ENCODE data around the gene RAVER1. TPM values are rescaled to one million over a fixed set of nuclear protein-coding genes. Genes with fewer than 3 reads are reported as not detected.
A peak's percentile ranks its signal among the peaks of the same experiment; 100 is the strongest.

RAVER1 gene
- total and polyA plus RNA-seq, 10 of the 15 experiments (the other 5 are each of a cell fraction or from before 2014, with no cell fraction given): 0.03 to 87.0 (median 12.1) TPM

DNA sequence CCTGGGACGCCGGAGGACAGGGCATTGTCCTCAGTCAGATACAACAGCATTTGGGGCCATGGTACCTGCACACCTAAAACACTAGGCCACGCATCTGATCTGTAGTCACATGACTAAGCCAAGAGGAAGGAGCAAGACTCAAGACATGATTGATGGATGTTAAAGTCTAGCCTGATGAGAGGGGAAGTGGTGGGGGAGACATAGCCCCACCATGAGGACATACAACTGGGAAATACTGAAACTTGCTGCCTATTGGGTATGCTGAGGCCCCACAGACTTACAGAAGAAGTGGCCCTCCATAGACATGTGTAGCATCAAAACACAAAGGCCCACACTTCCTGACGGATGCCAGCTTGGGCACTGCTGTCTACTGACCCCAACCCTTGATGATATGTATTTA, 47.9 kb downstream of the RAVER1 start (continued):
- TF ChIP-seq, protein P1, sequence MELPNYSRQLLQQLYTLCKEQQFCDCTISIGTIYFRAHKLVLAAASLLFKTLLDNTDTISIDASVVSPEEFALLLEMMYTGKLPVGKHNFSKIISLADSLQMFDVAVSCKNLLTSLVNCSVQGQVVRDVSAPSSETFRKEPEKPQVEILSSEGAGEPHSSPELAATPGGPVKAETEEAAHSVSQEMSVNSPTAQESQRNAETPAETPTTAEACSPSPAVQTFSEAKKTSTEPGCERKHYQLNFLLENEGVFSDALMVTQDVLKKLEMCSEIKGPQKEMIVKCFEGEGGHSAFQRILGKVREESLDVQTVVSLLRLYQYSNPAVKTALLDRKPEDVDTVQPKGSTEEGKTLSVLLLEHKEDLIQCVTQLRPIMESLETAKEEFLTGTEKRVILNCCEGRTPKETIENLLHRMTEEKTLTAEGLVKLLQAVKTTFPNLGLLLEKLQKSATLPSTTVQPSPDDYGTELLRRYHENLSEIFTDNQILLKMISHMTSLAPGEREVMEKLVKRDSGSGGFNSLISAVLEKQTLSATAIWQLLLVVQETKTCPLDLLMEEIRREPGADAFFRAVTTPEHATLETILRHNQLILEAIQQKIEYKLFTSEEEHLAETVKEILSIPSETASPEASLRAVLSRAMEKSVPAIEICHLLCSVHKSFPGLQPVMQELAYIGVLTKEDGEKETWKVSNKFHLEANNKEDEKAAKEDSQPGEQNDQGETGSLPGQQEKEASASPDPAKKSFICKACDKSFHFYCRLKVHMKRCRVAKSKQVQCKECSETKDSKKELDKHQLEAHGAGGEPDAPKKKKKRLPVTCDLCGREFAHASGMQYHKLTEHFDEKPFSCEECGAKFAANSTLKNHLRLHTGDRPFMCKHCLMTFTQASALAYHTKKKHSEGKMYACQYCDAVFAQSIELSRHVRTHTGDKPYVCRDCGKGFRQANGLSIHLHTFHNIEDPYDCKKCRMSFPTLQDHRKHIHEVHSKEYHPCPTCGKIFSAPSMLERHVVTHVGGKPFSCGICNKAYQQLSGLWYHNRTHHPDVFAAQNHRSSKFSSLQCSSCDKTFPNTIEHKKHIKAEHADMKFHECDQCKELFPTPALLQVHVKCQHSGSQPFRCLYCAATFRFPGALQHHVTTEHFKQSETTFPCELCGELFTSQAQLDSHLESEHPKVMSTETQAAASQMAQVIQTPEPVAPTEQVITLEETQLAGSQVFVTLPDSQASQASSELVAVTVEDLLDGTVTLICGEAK (IDR thresholded peaks at IDR 0.05; ENCODE audit: borderline replicate concordance): no peak
- TF ChIP-seq, protein P2, sequence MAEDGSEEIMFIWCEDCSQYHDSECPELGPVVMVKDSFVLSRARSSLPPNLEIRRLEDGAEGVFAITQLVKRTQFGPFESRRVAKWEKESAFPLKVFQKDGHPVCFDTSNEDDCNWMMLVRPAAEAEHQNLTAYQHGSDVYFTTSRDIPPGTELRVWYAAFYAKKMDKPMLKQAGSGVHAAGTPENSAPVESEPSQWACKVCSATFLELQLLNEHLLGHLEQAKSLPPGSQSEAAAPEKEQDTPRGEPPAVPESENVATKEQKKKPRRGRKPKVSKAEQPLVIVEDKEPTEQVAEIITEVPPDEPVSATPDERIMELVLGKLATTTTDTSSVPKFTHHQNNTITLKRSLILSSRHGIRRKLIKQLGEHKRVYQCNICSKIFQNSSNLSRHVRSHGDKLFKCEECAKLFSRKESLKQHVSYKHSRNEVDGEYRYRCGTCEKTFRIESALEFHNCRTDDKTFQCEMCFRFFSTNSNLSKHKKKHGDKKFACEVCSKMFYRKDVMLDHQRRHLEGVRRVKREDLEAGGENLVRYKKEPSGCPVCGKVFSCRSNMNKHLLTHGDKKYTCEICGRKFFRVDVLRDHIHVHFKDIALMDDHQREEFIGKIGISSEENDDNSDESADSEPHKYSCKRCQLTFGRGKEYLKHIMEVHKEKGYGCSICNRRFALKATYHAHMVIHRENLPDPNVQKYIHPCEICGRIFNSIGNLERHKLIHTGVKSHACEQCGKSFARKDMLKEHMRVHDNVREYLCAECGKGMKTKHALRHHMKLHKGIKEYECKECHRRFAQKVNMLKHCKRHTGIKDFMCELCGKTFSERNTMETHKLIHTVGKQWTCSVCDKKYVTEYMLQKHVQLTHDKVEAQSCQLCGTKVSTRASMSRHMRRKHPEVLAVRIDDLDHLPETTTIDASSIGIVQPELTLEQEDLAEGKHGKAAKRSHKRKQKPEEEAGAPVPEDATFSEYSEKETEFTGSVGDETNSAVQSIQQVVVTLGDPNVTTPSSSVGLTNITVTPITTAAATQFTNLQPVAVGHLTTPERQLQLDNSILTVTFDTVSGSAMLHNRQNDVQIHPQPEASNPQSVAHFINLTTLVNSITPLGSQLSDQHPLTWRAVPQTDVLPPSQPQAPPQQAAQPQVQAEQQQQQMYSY (CRISPR knock-in tag; IDR thresholded peaks at IDR 0.05): no peak
- TF ChIP-seq, protein P3, sequence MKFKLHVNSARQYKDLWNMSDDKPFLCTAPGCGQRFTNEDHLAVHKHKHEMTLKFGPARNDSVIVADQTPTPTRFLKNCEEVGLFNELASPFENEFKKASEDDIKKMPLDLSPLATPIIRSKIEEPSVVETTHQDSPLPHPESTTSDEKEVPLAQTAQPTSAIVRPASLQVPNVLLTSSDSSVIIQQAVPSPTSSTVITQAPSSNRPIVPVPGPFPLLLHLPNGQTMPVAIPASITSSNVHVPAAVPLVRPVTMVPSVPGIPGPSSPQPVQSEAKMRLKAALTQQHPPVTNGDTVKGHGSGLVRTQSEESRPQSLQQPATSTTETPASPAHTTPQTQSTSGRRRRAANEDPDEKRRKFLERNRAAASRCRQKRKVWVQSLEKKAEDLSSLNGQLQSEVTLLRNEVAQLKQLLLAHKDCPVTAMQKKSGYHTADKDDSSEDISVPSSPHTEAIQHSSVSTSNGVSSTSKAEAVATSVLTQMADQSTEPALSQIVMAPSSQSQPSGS (IDR thresholded peaks at IDR 0.05; ENCODE audit: low read length): no peak
- no peak for TF ChIP-seq RBBP5 (conservative IDR thresholded peaks at IDR 0.05)
- TF ChIP-seq BRCA1 (IDR thresholded peaks at IDR 0.05; ENCODE audit: low read depth, low read length): no peak
- TF ChIP-seq NR2C1 (IDR thresholded peaks at IDR 0.05): no peak
- TF ChIP-seq IKZF2 (IDR thresholded peaks at IDR 0.05): no peak
- TF ChIP-seq, protein P4, sequence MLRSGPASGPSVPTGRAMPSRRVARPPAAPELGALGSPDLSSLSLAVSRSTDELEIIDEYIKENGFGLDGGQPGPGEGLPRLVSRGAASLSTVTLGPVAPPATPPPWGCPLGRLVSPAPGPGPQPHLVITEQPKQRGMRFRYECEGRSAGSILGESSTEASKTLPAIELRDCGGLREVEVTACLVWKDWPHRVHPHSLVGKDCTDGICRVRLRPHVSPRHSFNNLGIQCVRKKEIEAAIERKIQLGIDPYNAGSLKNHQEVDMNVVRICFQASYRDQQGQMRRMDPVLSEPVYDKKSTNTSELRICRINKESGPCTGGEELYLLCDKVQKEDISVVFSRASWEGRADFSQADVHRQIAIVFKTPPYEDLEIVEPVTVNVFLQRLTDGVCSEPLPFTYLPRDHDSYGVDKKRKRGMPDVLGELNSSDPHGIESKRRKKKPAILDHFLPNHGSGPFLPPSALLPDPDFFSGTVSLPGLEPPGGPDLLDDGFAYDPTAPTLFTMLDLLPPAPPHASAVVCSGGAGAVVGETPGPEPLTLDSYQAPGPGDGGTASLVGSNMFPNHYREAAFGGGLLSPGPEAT (IDR thresholded peaks at IDR 0.05; ENCODE audit: low read depth): no peak
- peak; percentile 19 for TF ChIP-seq PBX3 (IDR thresholded peaks at IDR 0.05; ENCODE audit: insufficient replicate concordance, low read depth, low read length)
- peak; percentile 51; the same call in 1 of the 2 replicates for TF ChIP-seq POLR2AphosphoS5 (IDR thresholded peaks at IDR 0.05; ENCODE audit: low read length)
- TF ChIP-seq NFXL1 (IDR thresholded peaks at IDR 0.05; ENCODE audit: borderline replicate concordance): no peak
- TF ChIP-seq IRF5 (IDR thresholded peaks at IDR 0.05; ENCODE audit: borderline replicate concordance): no peak
- TF ChIP-seq PKNOX1 (IDR thresholded peaks at IDR 0.05): peak; percentile 59; the same call in 1 of the 2 replicates
- TF ChIP-seq IRF4 (IDR thresholded peaks at IDR 0.05; ENCODE audit: low read depth, low read length): no peak
- TF ChIP-seq RAD51 (IDR thresholded peaks at IDR 0.05): peak; percentile 16; the same call in 1 of the 2 replicates

Measured in GM12878 (cell line).